HG02571 (cell line): Measurements from ENCODE around the gene DNAJC25.

Source experiments
- ATAC-seq: cut with Tn5 transposase; IDR thresholded peaks from one replicate; pipeline ENCODE4 v1.9.1; 2021; ENCODE audit warnings: mild to moderate bottlenecking, moderate library complexity; ENCODE audit not compliant: unreplicated experiment

DNAJC25 gene

GRCh38 chr9:111627260-111627963 lies 3.7 kb upstream of the DNAJC25 start:
- ATAC-seq: no peak

GRCh38 chr9:111628411-111628810 lies 2.7 kb upstream of the DNAJC25 start:
- no peak for ATAC-seq

- ATAC-seq: peak; percentile 29
Observed at GRCh38 chr9:111630182-111630963, 761 bp upstream of the DNAJC25 start.

- ATAC-seq: no peak
Observed at GRCh38 chr9:111630964-111631213, 245 bp upstream of the DNAJC25 start.

GRCh38 chr9:111632060-111632459 lies 926 bp downstream of the DNAJC25 start:
- ATAC-seq: no peak

GRCh38 chr9:111632695-111633388 lies 1.7 kb downstream of the DNAJC25 start:
- ATAC-seq: no peak

- ATAC-seq: no peak
Observed at GRCh38 chr9:111633389-111633736, 2.2 kb downstream of the DNAJC25 start.

GRCh38 chr9:111634860-111635259 lies 3.7 kb downstream of the DNAJC25 start:
- ATAC-seq: no peak

- ATAC-seq: no peak
Observed at GRCh38 chr9:111637421-111637950, 6.4 kb downstream of the DNAJC25 start.

- no peak for ATAC-seq
Observed at GRCh38 chr9:111644195-111644772, 13.2 kb downstream of the DNAJC25 start.

- no peak for ATAC-seq
Observed at GRCh38 chr9:111645806-111646205, 14.7 kb downstream of the DNAJC25 start.

GRCh38 chr9:111646417-111646816 lies 15.3 kb downstream of the DNAJC25 start:
- no peak for ATAC-seq

- ATAC-seq: no peak
Observed at GRCh38 chr9:111648066-111648465, 16.9 kb downstream of the DNAJC25 start.

GRCh38 chr9:111649016-111649415 lies 17.9 kb downstream of the DNAJC25 start:
- no peak for ATAC-seq

- no peak for ATAC-seq
Observed at GRCh38 chr9:111657051-111657450, 25.9 kb downstream of the DNAJC25 start.

- no peak for ATAC-seq
Observed at GRCh38 chr9:111658943-111659342, 27.8 kb downstream of the DNAJC25 start.

GRCh38 chr9:111659691-111660090 lies 28.6 kb downstream of the DNAJC25 start:
- ATAC-seq: no peak

GRCh38 chr9:111661150-111661801 lies 30.1 kb downstream of the DNAJC25 start, which contains the start of gene GNG10:
Gene GNG10 (plus strand): TSS chr9:111661605. CDS start chr9:111661635, 30 bp downstream.
- peak; percentile 79 for ATAC-seq

- peak; percentile 30 for ATAC-seq
Observed at GRCh38 chr9:111661802-111662521, 30.8 kb downstream of the DNAJC25 start.
